GM18519 (cell line): ENCODE data around the gene TACR2.
A peak's percentile ranks its signal among the peaks of the same experiment; 100 is the strongest.
"Not testable (repeated sequence)": the region's sequence is repeated elsewhere in the genome, so short reads cannot be mapped to it uniquely, and the experiment has no call there.

Source experiments
- ATAC-seq: cut with Tn5 transposase; IDR thresholded peaks from one replicate; pipeline ENCODE4 v1.9.1; 2021; ENCODE audit warnings: mild to moderate bottlenecking, moderate library complexity; ENCODE audit not compliant: unreplicated experiment, low FRiP score

Gene TACR2

DNA sequence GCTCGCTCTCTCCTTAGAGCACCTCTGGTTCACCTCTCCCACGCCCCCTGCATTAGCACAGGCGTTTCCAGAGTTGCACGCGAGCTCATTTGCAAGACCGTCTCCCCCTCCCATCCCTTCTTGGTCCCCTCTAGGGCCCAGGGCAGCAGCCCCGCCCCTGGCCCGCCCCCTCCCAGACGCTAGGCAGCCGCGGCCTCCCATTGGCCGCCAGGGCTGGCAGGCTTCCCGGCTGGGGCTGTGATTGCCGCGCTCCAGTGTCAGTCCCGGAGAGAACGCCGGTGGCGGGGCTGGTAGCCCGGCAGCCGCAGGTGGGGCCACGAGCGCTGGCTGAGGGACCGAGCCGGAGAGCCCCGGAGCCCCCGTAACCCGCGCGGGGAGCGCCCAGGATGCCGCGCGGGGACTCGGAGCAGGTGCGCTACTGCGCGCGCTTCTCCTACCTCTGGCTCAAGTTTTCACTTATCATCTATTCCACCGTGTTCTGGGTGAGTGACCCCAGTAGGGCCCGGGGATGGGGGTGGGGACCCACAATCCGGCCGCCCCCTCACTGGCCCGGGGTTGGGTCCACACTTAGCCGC lies 34.6 kb upstream of the TACR2 start, which contains the start of gene TSPAN15:
TSS of gene TSPAN15 (plus strand) at position 257 of the 575 bp plus-strand sequence. CDS start at position 387, 130 bp downstream.
- peak; percentile 84 for ATAC-seq

DNA sequence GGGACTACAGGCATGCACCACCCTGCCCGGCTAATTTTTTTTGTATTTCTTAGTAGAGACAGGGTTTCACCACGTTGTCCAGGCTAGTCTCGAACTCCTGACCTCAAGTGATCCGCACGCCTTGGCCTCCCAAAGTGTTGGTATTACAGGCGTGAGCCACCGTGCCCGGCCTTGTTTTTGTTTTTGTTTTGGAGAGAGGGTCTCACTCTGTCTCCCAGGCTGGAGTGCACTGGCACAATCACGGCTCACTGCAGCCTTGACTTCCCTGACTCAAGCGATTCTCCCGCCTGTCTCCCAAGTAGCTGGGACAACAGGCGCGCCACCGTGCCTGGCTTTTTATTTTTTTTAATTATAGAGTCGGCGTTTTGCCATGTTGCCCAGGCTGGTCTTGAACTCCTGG lies 33.7 kb upstream of the TACR2 start:
- not testable (repeated sequence) for ATAC-seq

DNA sequence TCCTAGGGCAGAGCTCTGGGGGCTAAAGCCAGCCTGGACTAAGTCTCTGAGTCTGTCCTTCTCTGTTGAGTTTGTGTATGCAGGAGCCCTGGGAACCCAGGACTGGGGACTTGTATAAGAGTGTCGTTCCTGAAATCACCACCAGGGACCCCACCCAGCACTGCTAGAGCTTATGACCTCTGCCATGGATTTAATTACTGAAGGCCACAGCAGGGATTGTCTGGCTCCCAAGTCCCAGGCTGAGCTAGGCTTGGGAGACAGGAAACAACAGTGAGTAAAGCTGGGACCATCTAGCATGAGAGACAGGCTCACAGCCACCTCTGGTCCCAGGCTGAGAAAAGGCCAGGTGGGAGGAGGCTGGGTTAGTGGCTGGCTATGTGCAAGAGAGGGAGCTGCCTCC lies 33.1 kb upstream of the TACR2 start:
- ATAC-seq = no peak

DNA sequence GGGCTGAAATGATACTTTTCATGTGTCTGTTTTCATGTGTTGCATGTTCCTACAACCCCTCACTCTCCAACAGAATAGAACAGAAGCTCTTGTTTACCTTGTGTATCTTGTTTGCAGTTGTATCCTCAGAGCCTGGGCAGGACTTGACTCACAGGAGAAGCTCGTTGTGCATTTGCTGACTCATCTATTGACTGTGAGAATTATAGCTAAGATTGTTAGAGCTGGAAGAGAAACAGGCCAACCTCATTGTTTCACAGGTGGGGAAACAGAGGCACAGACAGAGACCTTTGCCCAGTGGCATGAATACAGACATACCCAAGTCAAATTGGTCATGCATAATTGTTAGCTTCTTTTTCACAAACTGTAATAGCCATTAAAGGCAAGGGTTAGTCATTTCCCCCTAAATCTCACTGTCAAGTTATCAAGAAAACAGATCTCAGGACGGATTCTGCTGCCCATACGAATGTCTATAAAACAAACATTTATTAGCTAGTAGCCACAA lies 30.0 kb upstream of the TACR2 start:
- ATAC-seq = no peak

DNA sequence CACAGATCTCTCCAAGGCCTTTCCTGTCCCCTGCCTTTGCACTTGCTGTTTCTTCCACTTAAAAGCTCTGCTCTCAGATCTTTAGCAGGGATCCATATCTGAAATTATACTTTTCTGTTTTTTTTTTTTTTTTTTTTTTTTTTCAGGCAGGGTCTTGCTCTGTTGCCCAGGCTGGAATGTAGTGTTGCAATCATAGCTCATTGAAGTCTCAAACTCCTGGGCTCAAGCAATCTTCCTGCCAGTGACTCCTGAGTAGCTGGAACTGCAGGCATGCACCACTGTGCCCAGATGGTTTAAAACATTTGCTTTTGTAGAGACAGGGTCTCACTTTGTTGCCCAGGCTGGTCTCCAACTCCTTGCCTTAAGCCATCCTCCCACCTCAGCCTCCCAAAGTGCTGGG lies 29.5 kb upstream of the TACR2 start:
- no peak for ATAC-seq

DNA sequence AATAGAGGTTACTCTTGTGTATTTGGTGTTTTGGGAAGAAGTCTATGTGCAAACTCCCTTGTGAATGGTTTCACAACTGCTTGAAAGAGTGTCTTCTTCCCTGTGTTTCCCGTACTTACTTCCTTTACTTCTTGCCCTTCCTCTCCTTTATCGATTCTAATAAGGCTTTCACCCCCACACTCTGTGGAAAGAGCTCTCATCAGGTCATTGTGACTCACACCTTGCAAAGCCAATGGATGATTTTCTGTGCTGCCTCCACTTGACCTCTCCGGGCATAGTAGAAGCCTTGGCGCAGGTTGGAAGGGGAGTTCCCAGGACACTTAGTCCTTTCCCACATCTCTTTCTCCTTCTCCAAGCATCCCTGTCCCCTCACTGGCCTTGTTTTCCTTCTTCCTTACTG lies 28.3 kb upstream of the TACR2 start:
- no peak for ATAC-seq

DNA sequence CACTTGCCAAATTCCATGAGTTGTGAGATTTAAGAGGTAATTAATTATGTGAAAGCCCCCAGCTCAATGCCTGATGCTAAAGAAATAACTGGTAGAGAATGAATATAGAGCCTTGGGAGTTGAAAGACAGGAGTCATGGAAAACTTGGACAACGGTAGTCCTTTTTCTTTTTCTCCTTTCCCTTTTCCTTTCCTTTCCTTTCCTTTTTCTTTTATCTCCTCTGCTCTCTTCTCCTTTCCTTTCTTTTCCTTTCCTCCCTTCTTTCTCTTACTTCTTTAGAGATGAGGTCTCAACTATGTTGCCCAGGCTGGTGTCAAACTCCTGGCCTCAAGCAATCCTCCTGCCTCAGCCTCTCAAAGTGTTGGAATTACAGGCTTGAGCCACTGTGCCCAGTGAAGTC lies 26.6 kb upstream of the TACR2 start:
- ATAC-seq = no peak

DNA sequence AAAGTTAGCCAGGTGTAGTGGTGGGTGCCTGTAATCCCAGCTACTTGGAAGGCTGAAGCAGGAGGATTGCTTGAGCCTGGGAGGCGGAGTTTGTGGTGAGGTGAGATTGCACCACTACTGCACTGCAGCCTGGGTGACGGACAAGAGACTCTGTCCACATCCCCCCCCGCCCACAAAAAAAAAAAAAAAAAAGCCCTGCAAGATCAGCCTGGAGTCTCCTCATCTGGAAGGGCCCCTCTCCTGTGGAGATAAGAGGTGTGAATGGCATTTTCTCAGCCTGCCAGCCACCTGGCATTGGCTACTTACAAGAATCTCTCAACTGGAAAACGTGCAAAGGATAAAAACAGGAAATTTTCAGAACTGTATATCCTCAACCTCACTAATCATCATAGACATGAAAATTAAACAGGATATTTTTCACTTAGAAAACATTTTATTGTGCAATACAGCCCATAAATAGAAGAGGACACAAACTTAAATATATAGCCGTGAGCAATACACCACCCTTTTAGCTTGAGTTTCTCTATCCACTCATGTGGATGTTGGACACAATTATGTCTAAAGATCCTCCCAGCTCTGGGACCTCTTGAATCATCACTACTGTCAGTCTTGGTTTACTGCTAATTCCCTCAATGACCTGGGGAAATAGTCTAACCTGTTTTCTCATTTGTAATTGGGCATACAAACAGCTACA lies 23.2 kb upstream of the TACR2 start:
- ATAC-seq = no peak

DNA sequence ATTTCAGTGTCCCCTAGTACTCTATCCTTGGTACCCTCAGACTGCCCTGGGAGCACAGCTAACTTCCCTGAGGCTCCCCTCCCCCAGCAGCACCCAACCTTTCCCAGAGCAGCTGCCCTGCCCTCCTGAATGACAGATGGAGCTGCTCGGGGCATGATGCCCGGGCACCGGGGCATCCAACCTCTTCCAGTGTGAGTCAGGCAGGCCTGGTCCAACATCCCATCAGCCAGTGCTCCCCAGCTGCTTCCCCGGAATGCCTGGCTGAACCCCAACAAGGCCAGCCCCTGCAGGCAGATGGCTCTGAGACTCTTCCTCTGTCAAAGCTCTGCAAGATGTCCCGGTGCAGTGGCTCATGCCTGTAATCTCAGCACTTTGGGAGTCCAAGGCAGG lies 22.6 kb upstream of the TACR2 start:
- ATAC-seq = no peak

DNA sequence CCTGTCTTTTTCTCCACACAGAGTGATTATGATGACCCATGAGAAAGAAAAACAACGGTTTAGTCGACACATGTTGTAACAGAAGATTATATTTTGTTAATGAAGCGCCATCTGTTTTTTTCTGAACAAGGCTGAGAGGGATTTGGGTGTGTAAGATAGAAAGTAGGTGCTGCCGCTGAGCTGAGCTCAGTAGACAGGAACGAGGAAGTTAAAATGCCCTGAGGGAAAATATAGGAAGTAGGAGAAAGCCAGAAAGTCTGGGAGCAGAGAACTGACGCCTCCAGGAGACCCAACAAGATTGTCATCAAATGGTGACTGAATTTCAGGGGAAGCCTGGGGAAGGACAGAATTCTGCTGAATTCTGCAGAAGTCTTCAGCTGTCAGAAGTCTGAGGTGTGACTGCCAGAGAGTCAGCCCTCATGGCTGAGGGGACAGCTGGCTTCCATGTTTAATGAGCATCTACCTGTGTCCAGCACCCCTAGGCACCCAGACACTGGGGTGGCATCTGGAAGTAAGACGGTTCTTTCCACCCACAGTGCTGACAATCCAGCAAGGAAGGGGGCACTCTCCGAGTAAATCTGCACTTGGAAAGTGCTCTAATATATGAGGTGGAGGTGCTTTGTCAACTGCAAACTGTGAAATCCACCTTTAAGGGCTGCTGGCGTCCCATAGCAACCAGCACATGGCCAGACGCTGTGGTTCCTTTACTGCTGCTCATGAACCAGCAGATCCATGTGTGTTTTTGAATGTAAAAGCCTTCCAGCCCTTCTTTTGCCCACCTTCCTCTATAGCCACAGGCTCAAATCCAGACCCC lies 22.0 kb upstream of the TACR2 start:
- no peak for ATAC-seq

DNA sequence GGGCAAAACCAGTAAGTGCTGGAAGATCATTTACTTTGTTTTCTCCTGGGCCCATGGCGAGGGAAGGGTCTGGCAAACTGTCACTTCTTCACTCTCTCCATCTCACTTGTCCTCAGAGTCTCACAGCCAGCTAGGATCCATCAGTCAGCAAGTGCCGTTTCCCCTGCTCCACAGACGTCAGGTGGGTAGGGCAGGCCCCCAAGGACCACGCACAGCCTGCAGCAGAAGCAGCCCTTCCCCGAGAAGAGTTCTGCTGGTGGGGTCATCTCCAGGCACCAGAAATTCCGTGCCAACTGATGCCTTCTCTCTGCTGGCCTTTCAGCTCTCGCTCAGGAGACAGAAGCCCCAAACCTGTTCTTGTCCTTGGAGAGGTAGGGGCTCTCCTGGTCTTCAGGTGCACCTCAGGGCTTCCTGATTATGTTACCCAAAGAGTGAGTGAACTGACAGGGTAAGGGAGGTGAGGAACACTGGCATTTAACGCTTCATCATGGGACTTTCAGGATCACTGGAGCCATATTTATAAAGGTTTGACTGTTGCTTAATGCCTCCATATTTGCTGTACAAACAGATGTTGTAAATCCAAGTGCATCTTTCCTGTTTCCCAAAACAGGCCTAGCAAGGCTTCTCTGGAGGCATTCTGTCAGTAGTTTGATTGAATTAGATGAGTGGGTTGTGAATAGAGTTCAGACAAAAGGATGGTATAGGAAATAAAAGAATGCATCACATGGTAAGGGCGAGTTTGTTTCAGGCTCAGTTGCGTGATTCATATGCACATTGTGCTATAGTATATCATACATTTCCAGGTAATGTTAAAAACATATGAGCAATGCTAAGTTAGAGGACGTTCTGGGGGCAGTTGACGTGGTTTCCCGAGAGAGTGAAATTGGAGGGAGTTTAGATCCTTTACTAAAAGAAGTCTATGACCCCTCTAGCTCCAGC lies 20.9 kb upstream of the TACR2 start:
- no peak for ATAC-seq

DNA sequence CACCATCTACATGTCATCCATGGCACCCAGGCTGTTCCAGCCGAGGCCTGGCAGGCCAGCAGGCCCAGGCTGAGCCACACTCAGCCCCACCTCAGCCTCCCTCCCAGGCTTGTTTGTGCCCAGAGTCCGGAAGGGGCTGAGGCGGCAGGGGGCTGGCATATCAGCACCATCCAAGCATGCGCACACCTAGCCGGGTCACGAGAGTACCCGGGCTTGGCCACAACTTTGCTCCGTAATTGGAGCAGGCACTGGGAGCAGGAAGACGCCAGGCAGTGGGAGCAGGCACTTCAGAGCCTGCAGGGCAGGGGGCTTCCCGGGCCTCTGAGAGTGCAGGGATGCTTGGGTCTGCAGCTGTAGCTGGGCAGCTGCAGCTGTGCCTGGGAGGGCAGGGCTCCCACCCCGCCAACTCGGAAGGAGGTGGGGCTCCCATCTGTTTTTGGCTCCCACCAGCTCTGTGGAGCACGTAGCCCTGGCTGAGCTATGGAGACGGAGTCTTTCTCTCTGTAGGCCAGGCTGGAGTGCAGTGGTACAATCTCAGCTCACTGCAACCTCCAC lies 19.3 kb upstream of the TACR2 start:
- ATAC-seq = no peak

DNA sequence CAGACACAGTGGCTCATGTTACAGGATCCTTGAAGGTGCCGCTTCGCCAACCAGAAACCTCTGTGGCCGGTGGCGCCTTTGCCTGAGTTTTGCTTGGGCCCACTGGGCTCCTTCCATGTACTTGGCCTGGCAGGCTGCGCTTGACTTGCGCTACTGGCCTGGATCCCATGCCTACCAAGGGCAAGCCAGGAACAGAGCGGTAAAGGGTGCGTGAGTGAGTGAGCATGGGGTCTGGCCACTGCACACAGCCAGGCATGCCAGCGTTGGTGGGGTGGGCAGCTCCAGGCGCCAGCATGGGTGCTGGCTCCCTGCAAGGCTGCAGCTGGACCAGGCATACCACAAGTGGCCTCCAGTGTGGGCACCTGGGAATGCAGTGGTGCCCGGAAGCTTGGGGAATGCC lies 18.2 kb upstream of the TACR2 start:
- no peak for ATAC-seq

DNA sequence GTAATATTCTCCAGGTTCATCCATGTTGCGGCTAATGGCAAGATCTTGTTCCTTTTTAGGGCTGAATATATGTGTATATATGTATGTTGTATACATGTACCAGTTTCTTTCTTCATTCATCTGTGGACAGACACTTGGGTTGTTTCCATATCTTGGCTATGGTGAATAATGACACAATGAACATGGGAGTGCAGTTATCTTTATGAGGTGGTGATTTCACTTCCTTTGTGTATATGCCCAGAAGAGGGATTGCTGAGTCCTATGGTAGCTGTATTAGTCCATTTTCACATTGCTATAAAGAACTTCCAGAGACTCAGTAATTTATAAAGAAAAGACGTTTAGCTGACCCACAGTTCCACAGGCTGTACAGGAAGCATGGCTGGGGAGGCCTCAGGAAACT lies 17.5 kb upstream of the TACR2 start:
- ATAC-seq = no peak

DNA sequence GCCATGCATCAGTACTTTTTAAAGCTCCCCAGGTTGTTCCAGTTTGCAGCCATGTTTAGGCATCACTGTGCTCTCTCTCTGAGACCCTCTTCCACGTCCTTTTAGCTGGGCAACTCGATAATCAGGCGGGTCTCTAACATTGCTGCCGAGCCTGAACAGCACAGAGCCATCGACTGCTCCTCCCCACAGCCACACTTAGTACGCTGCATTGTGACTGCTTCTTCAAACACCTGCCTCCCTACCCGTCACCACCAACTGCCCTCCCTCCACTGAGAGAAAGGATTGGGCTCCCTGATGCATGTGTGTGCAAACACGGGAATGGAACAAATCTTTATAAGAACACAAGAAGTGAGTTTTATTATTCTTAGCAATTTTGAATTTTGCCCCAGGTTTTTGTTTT lies 11.4 kb upstream of the TACR2 start:
- ATAC-seq = no peak

DNA sequence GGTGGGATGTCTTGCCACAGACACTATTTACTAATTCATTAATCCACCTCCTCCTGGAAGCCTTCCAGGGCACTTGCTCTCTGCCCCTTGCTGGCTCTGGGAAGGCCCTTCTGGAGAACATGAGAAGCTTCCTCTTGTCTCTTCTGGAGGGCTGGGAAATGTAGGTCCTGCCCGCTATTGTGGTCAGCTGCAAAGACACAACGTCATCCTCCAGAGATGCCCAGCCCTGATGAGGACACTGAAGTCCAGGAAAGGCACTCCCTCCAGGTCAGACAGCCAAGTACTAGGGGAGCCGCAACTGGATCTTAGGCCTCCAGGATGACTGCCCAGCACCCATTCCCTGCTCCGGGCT lies 9.6 kb upstream of the TACR2 start:
- no peak for ATAC-seq

DNA sequence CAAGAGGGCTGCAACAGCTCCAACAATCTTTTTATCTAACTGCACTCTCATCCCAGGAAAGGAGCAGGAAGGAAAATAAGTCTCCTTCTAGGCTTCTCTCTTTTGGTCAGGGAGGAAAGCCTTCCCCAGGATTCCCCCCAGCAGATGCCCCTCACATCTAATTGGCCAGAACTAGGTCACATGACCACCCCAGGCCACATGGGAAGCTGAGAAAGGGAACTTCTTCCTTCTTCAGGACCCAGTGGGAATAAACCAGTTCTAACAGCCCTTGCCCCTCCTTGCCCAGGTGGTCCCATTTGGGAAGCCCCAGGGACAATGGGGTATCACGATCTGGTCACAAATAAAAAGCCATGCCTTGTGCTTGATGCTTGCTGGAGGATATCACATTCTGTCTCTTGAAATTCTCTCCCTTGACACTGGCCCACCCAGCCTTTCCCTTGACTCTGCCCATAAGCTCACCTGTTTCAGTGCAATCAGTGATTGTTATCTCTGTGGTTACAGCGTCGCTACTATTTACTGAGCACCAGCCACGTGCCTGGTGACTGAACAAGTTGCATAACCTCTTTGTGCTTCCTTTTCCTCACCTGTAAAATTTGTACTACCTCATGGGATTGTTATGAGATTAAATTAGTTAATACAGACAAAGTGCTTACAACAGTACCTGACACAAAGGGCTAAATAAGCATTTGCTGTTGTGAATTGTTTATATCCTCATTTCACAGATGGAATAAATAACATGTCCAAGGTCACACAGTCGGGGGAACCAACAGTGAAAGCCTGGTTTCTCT lies 9.0 kb upstream of the TACR2 start:
- ATAC-seq = no peak

DNA sequence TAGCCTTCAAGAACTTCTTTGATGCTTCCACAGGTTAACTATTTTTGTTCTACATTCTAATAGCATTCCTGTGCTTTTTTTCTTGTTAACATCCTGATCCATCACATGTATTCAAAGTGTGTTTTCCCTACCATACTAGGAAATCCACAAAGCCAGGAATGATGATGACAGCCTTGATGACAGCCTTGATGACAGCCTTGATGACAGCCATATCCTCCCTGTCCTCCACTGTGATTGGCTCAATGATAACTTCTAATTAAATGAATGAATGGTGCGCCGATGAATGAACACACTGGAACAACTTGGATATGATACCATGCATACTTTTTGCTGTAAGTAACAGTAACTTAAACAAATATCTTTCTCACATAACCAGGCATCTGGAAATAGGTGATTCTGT lies 8.3 kb upstream of the TACR2 start:
- no peak for ATAC-seq

DNA sequence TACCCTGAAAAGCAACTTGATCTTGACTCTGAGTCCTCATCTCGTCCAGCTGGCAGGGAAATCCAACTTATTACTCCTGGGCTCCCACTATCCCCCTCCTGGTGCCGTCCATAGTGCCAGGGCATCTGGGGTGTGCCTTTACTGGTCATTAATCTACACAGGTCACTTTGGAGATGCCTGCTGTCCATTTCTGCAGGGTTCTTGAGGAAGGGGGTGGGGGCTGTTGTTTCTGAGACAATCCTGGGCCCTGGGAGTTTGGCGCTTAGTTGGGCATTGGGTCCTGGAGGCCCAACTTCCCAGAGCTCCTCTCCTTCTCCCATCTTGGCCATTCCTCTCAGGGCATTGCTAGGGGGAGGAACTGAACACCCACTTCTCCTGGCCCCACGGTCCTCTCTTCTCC lies 6.0 kb upstream of the TACR2 start:
- no peak for ATAC-seq
